ENCODE results near the gene CDH5.

DNA sequence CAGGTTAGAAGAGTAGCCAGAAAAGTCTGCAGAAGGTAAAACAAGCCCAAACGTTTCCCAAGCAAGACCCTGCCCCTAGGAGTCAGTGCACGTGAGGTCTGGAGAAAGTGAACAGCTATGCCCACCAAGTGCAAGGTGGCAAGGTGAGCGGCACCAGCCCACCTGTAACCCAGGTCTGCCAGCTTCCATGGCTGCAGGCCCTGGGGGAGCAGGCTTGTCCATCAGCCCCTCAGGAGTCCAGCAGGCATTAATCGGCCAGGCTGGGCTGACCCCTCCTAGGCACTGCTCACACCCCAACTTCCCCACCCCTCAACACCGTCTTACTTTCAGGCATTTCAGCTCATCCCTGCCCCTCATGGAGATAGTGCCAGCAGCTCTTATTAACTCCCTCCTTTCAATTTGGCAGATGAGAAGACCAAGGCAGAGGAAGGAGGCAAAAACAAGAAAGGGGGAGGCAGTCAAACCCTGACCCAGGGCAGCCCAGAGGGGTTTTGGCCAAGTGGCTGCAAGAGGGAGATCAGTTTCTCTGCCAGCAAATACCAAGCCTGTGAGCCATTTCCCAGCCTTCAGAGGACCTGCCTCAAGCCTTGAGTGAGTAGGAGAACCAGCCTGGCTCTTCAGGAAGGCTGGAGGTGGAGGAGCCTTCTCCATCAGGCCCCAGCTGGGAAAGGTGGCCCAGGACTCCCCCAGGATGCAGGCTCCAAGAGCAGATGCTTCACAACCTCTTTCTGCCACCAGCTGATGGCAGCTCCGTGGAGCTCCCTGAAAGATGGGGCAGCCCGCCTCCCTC, 75.3 kb downstream of the CDH5 start:
- TF ChIP-seq CTCF (conservative IDR thresholded peaks at IDR 0.05; ENCODE audit: low read depth, low read length), result no peak
- TF ChIP-seq EZH2 (IDR thresholded peaks at IDR 0.05; ENCODE audit: borderline replicate concordance, low read depth, low read length, poor library complexity, severe bottlenecking), result no peak

Measured in A673 (cell line).